HG02943 (cell line): ENCODE data around the gene QRICH2.
"Not testable (repeated sequence)": the region's sequence is repeated elsewhere in the genome, so short reads cannot be mapped to it uniquely, and the experiment has no call there.

Experiments used
- ATAC-seq: cut with Tn5 transposase; IDR thresholded peaks from one replicate; pipeline ENCODE4 v1.9.1; 2021; ENCODE audit warnings: mild to moderate bottlenecking, low read depth, moderate library complexity; ENCODE audit not compliant: unreplicated experiment

QRICH2 gene

GRCh38 chr17:76333673-76334505 is 25.8 kb upstream of the QRICH2 start:
- ATAC-seq: no peak

DNA sequence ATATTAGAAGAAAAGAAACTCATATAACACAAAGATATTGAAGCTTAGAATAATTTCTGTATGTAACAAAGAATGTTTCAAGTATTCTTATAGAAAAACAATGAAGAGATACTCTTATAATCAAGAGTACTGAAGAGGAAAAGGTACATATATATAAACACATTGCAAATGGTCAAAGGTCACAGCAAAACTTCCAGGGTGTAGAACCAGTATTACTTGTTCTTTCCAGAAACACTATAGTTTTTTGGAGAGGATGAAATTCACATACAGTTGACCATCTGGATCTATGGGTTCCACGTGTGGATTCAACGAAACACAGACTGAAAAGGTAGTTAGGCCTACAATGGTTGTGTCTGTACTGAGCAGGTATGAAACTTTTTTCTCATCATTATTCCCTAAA is 23.0 kb upstream of the QRICH2 start:
- ATAC-seq: no peak

DNA sequence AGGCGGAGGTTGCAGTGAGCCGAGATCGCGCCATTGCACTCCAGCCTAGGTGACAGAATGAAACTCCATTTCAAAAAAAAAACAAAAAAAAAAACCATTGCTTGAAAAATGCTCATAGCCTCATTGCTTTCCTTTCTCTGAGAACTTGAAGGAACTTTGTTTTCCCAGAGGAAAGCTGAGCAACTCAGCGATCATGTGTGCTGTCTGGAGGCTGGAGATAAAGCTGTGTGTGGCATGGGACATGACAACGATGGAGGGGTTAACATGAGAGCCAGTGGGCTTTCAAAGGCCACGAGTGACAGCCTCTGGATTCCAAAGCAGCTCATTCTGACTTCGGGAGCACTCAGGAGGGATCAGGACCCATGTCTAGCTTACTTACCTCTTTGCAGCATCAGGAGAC is 21.6 kb upstream of the QRICH2 start:
- ATAC-seq: no peak

GRCh38 chr17:76327696-76328095 is 19.6 kb upstream of the QRICH2 start:
- ATAC-seq: no peak

- ATAC-seq: no peak
Observed at GRCh38 chr17:76326306-76326705, 18.2 kb upstream of the QRICH2 start.

- ATAC-seq: no peak
Observed at GRCh38 chr17:76318586-76318985, 10.5 kb upstream of the QRICH2 start.

DNA sequence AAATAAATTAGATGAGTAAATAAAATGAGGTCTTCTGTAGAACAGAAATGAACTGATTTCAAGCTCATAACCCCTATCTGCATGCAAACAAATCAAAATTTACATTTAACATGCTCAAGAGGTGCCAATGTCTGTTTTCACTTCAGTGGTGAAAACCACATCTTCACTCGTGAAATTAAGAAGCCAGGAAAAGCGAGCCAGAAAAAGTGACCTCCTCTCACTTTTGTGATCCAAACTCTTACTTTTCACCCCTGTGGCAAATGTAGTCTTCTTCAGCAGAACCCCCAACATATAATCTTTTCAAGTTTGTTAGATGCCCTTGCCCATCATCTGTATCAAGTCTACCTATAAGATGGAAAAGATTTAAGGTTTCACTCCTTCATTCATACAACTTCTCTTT is 9.5 kb upstream of the QRICH2 start:
- ATAC-seq: no peak

GRCh38 chr17:76314392-76315227 is 6.5 kb upstream of the QRICH2 start:
- no peak for ATAC-seq

DNA sequence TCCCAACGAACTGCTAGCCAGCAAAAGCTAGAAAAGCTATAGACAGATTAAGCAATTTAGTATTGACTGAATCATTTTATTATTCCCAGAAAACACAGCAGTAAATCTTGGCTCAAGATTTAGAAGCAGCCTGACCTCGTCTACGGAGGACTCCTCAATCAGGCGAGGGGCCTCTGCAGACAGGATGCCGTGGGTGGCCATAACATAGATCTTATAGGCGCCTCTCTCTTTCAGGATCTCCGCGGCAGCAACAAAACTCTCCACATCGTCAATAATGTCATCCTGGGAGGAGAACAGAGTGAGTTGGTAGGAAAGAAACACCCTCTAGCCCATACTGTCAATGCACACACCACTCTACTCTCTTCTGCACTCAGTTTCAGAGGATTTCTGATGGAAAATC is 4.7 kb upstream of the QRICH2 start:
- no peak for ATAC-seq

DNA sequence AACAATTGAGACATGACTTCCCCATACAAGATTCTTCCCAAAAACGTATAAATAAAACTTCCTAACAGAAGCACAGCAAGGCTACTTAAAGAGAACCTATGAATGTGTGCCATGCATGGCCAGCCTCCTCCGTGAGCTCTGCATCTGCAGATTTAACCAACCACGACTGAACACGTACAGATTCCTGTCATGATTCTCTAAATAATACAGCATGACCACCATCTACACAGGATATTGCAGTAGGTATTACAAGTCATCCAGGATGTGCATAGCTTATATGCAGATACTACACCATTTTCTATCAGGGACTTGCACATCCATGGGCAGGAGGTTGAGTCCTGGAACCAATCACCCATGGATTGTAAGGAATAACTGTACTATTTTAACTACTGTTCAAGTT is 1.4 kb upstream of the QRICH2 start:
- no peak for ATAC-seq

DNA sequence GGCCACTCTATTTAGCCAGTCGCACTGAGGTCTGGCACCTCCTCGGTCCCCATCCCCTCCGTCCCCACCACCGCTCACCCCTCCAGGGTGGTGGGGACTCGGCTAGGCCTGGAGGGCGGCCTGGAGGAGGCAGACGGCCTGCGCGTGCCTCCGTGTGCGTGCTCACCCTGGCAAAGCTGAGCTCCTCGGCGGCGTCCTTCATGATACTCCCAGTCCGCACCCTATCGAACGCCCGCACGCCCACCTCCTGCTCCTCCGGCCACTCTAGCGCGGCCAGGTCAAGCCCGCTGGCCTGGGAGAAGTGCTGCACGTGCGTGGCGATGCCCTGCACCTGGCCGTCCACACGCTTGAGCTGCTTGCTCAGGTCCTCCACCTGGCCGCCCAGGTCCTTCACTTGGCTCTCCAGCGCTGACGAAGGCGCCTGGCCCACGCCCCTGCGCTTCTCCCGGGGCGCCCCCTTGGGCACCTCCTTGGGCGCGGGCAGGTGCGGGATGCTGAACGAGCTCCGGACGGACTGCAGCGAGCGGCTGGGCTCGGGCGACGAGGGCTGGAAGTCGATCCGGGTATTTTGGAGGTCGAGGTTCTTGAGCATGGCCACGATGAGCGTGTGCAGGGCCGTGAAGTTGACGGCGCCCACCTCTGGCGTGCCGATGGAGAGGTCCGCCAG is 644 bp downstream of the QRICH2 start:
- no peak for ATAC-seq

DNA sequence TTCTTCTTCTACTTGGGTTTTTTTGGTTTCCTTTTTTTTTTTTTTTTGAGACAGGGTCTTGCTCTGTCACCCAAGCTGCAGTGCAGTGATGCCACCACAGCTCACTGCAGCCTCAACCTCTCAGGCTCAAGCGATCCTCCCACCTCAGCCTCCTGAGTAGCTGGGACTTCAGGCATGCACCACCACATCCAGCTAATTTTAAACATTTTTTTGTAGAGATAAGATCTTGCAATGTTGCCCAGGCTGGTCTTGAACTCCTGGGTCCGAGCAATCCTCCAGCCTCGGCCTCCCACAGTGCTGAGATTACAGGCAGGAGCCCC is 3.0 kb downstream of the QRICH2 start:
- ATAC-seq: not testable (repeated sequence)

- no peak for ATAC-seq
Observed at GRCh38 chr17:76304226-76305134, 3.6 kb downstream of the QRICH2 start.

DNA sequence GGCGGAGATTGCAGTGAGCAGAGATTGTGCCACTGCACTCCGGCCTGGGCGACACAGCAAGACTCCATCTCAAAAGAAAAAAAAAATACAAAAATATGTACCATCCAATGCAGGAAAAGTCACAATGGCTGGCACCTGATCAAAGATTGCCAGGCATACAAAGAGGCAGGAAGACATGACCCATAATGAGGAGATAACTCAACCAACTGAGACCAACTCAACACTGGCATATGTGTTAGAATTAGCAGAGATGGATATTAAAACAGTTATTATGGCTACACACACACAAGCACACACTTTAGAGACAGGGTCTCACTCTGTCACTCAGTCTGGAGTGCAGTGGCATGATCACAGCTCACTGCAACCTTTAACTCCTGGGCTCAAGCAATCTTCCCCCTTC is 10.6 kb downstream of the QRICH2 start:
- no peak for ATAC-seq

- ATAC-seq: no peak
Observed at GRCh38 chr17:76296889-76297288, 11.2 kb downstream of the QRICH2 start.

GRCh38 chr17:76296186-76296585 is 11.9 kb downstream of the QRICH2 start:
- no peak for ATAC-seq

GRCh38 chr17:76293106-76293505 is 15.0 kb downstream of the QRICH2 start:
- no peak for ATAC-seq

- ATAC-seq: no peak
Observed at GRCh38 chr17:76292567-76292966, 15.5 kb downstream of the QRICH2 start.

DNA sequence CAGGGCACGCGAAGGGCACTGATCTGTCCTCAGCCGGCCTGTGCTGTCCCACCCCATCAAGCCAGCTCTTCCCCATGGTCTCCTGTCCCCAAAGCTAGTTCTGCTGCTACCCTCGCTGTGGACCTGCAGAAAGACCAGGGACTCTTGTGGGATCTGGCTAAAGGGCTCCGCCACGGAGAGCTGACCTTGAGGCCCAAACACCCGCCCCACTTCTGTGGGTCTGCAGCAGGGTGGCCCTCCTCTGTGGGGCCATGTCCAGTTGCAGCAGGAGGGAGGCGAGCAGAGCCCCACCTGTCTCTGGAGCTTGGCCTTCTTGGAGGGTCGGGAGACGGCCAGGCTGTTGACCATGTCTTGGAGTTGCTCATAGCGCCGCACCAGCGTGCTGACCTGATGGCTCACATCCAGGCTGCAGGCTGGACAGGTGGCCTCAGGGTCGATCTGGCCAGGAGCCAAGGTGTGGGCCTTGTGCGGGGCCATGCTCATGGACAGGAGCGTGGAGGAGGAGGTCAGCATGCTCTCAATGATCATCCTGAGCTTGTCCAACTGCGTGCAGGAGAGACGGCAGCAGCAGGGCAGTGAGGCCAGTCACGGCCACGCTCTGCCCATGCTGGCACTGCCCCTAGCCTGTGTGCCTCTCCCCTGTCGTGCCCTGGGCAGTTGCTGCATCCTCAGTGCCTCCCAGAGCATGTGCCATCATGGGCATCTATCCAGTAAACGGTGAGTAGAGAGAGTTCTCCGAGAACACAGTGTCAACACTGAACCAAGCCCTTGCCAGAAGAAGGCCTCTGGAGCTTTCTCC is 26.3 kb downstream of the QRICH2 start:
- no peak for ATAC-seq

- no peak for ATAC-seq
Observed at GRCh38 chr17:76280650-76281049, 27.4 kb downstream of the QRICH2 start.
